ENCODE results near the gene PTPRK.

PTPRK gene

GRCh38 chr6:128495536-128496333 is 24.7 kb downstream of the PTPRK start:
- no peak overlapping the region for H3K27ac ChIP-seq
- TF ChIP-seq ZFX (IDR thresholded peaks at IDR 0.05; ENCODE audit: borderline replicate concordance), result no peak
- TF ChIP-seq, protein P1, sequence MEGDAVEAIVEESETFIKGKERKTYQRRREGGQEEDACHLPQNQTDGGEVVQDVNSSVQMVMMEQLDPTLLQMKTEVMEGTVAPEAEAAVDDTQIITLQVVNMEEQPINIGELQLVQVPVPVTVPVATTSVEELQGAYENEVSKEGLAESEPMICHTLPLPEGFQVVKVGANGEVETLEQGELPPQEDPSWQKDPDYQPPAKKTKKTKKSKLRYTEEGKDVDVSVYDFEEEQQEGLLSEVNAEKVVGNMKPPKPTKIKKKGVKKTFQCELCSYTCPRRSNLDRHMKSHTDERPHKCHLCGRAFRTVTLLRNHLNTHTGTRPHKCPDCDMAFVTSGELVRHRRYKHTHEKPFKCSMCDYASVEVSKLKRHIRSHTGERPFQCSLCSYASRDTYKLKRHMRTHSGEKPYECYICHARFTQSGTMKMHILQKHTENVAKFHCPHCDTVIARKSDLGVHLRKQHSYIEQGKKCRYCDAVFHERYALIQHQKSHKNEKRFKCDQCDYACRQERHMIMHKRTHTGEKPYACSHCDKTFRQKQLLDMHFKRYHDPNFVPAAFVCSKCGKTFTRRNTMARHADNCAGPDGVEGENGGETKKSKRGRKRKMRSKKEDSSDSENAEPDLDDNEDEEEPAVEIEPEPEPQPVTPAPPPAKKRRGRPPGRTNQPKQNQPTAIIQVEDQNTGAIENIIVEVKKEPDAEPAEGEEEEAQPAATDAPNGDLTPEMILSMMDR (IDR thresholded peaks at IDR 0.05), result no peak

DNA sequence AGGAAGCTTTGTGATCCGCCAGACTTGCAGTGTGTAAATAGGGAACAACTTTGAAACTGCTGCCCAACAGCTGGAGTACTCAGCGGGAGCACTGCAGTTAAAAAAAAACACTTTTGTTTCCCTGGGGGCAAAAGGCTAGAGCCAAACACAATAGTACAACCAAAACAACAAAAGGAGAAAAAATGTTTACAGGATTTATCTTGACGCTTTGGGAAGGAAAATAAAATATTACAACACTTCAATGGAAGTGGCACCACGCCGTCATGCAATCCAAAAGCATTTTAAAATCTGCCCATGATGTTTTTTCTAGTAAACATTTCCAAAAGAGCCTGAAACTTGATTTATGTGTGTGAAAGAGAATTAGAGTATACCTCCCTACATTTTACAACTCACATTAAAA is 26.0 kb downstream of the PTPRK start:
- TF ChIP-seq, protein P1 (IDR thresholded peaks at IDR 0.05), result no peak
- no peak for TF ChIP-seq ZFX (IDR thresholded peaks at IDR 0.05; ENCODE audit: borderline replicate concordance)
- H3K27ac ChIP-seq, result no peak overlapping the region

GRCh38 chr6:128493877-128494276 is 26.5 kb downstream of the PTPRK start:
- H3K27ac ChIP-seq, result no peak overlapping the region
- no peak for TF ChIP-seq ZFX (IDR thresholded peaks at IDR 0.05; ENCODE audit: borderline replicate concordance)
- TF ChIP-seq, protein P1 (IDR thresholded peaks at IDR 0.05), result no peak

DNA sequence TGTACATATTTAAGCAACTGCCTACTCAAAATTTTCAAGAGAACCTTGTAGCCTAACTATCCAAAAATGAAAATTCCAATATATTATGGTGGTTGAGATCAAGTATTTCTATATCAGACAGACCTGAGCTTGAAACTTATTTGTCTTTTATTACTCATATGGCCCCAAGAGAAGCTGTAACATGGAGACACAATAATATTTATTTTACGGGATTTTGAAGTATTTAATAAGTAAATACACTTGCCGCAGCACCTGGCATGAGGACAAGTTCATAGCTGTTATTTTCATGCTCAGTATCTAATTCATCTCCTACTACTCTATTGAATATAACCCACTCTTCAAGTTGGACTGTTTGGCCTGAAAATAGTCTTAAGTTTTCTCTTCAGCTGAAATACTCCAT is 28.0 kb downstream of the PTPRK start:
- no peak overlapping the region; the same call in 1 of the 2 replicates for H3K27ac ChIP-seq
- TF ChIP-seq ZFX (IDR thresholded peaks at IDR 0.05; ENCODE audit: borderline replicate concordance), result no peak
- TF ChIP-seq, protein P1 (IDR thresholded peaks at IDR 0.05), result no peak

GRCh38 chr6:128491610-128492206 is 28.7 kb downstream of the PTPRK start:
- H3K27ac ChIP-seq, result no peak overlapping the region; the same call in 1 of the 2 replicates
- TF ChIP-seq, protein P1 (IDR thresholded peaks at IDR 0.05), result no peak
- TF ChIP-seq ZFX (IDR thresholded peaks at IDR 0.05; ENCODE audit: borderline replicate concordance), result no peak

DNA sequence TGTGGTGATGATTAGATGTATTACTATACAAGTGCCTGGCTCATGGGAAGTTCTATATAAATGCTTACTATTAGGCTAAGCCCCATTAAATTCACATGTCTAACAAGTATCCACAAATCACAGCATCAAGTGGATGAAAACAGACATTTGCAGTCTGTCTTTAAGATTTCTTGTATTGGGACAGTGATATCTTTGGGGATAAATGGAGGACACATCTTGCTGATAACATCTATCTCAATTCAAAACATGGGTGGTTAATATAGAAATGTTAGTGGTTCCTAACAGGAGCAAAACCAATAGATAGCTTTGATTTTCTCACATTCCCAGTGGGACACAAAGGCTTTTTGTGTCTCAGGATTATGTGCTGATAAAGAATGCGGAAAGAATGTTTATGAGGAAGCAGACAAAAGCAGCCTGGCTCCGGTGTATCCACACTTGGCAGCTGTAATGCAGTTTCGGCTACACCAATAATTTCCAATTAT is 29.3 kb downstream of the PTPRK start:
- TF ChIP-seq ZFX (IDR thresholded peaks at IDR 0.05; ENCODE audit: borderline replicate concordance), result no peak
- TF ChIP-seq, protein P1 (IDR thresholded peaks at IDR 0.05), result no peak
- H3K27ac ChIP-seq, result no peak overlapping the region; the same call in 1 of the 2 replicates

- H3K27ac ChIP-seq, result no peak overlapping the region
- no peak for TF ChIP-seq ZFX (IDR thresholded peaks at IDR 0.05; ENCODE audit: borderline replicate concordance)
Measured at GRCh38 chr6:128487746-128488145, 32.7 kb downstream of the PTPRK start.

All from 22Rv1 (cell line).